HepG2 (cell line): ENCODE measurements around the gene MACROH2A1.

Source experiments
- BATF2 ChIP-seq: sonication (generic); formaldehyde crosslinking; IDR thresholded peaks from 2 replicates; pipeline ENCODE4 v1.8.0; 2022; ENCODE audit warnings: mild to moderate bottlenecking, missing genetic modification reagents, moderate library complexity
- CTCF ChIP-seq: sonication (generic); formaldehyde crosslinking; IDR thresholded peaks from 2 replicates; pipeline ENCODE4 v1.5.0; 2020; ENCODE audit warnings: mild to moderate bottlenecking, missing genetic modification reagents, moderate library complexity
- FOSL1 ChIP-seq: sonication (generic); formaldehyde crosslinking; IDR thresholded peaks from 2 replicates; pipeline ENCODE4 v1.9.0; 2021; ENCODE audit warnings: missing genetic modification reagents, borderline replicate concordance
- HCFC1 ChIP-seq: fragments of 150-350 bp; IDR thresholded peaks from 2 replicates; pipeline ENCODE4 v1.6.1; 2014; ENCODE audit warnings: low read depth, low read length
- HNRNPH1 ChIP-seq: fragments of 200-400 bp; formaldehyde crosslinking; optimal IDR thresholded peaks from 2 replicates; pipeline ENCODE3; 2017; ENCODE audit warnings: mild to moderate bottlenecking, low read depth, low read length
- MYC ChIP-seq: sonication (generic); formaldehyde crosslinking; IDR thresholded peaks from 2 replicates; pipeline ENCODE4 v1.9.0; 2021; ENCODE audit warnings: missing genetic modification reagents, borderline replicate concordance
- POLR2A ChIP-seq, 2 experiments: IDR thresholded peaks; 2 replicates each; pipeline ENCODE4 v1.6.1; 2011; ENCODE audit warnings: low read depth in 2 of 2, low read length in 2 of 2, mild to moderate bottlenecking in 1 of 2, moderate library complexity in 1 of 2; ENCODE audit not compliant: insufficient read depth in 1 of 2
- PPARG ChIP-seq: conservative IDR thresholded peaks from 2 replicates; pipeline ENCODE4 v1.6.1; 2016; ENCODE audit warnings: missing biosample characterization, missing genetic modification reagents
- PREB ChIP-seq: sonication (generic); formaldehyde crosslinking; IDR thresholded peaks from 2 replicates; pipeline ENCODE4 v1.4.0; 2020; ENCODE audit warnings: missing genetic modification reagents
- REST ChIP-seq, 2 experiments: IDR thresholded peaks; 2 replicates each; pipeline ENCODE4 v1.6.1; 2011 to 2012; ENCODE audit warnings: low read length in 2 of 2, borderline replicate concordance in 1 of 2, low read depth in 1 of 2, mild to moderate bottlenecking in 1 of 2, moderate library complexity in 1 of 2
- SOX6 ChIP-seq, 2 experiments: fragments of 450-650 bp in 1 of 2; sonication (generic) in 1 of 2; formaldehyde crosslinking in 1 of 2; IDR thresholded peaks; 2 replicates each; pipeline versions ENCODE4 v1.4.0 to v1.6.1; 2017 to 2020; ENCODE audit warnings: antibody characterized with exemption in 1 of 2, mild to moderate bottlenecking in 1 of 2, missing genetic modification reagents in 1 of 2
- TAF1 ChIP-seq: sonication (generic); formaldehyde crosslinking; IDR thresholded peaks from 2 replicates; pipeline ENCODE4 v1.4.0; 2020; ENCODE audit warnings: missing genetic modification reagents

DNA sequence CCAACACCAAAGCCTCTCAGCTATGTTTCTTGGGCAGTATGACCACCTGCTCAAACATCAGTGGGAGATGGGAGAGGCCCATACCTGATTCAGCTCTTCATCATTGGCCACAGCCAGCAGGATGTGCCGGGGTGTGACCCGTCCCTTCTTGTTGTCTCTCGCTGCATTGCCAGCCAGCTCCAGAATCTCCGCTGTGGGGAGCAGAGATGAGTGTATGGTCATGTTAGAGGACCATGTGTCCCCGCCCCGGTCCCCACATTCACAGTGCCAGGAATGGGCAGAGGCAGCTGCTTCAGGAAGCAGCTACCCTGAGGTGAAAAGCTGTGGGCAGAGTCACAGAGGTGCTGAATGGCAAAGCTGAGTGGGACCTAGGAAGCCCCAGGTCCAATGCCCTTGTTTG lies 29.1 kb downstream of the MACROH2A1 start:
- TF ChIP-seq CTCF (CRISPR knock-in tag) (no peak), SOX6 (IDR thresholded peaks at IDR 0.05) (no peak), SOX6 (CRISPR knock-in tag; IDR thresholded peaks at IDR 0.05) (no peak), PPARG (CRISPR knock-in tag) (no peak), REST (IDR thresholded peaks at IDR 0.05; ENCODE audit: borderline replicate concordance in 1 of 2, low read depth in 1 of 2, low read length in 2 of 2) (no peak), TAF1 (no peak), POLR2A (IDR thresholded peaks at IDR 0.05; ENCODE audit: insufficient read depth in 1 of 2, low read depth in 2 of 2, low read length in 2 of 2) (no peak), BATF2 (CRISPR knock-in tag) (no peak), HNRNPH1 (no peak), FOSL1 (no peak), MYC (CRISPR knock-in tag) (no peak), PREB (CRISPR knock-in tag) (no peak), HCFC1 (no peak)
